ENCODE measurements around the gene MICAL3. TPM values are rescaled to one million over a fixed set of nuclear protein-coding genes. Genes with fewer than 3 reads are reported as not detected.

The MICAL3 gene
- total RNA-seq, 1 experiment from 2014 or later, result 23.7 TPM

- H3K9me3 ChIP-seq (ENCODE audit: low read length), result no peaks in the 10 kb centered on the region
- no peaks in the 10 kb centered on the region for H3K27me3 ChIP-seq (ENCODE audit: low read length)
- no peaks in the 10 kb centered on the region for H4K20me1 ChIP-seq (ENCODE audit: low read length)
- H3K4me3 ChIP-seq (ENCODE audit: low read length), result no peak overlapping the region
- ChIA-PET POLR2A (ENCODE audit: unreplicated experiment) (no interaction called here), CTCF (interaction anchor here (1.0 kb wide), 1 partner anchor 222 kb away, joined by 4 read pairs; no protein-coding TSS in a partner anchor)
- TF ChIP-seq EZH2 (IDR thresholded peaks at IDR 0.05; ENCODE audit: low read length, unreplicated experiment) (no peak), CTCF (conservative IDR thresholded peaks at IDR 0.05; ENCODE audit: low read depth, low read length) (no peak), EZH2phosphoT487 (IDR thresholded peaks at IDR 0.05; ENCODE audit: borderline replicate concordance, low read length) (no peak)
- H3K9me2 ChIP-seq (replicated peaks; ENCODE audit: low read length), result no peaks in the 10 kb centered on the region
- H2AFZ ChIP-seq (ENCODE audit: low read length), result no peak overlapping the region
- peaks cover 10% of the 10 kb centered on the region for H3K4me1 ChIP-seq (ENCODE audit: insufficient read depth, low read length)
- no peaks in the 10 kb centered on the region for H3F3A ChIP-seq (ENCODE audit: low read length, unreplicated experiment)
- H3K4me2 ChIP-seq (ENCODE audit: low read length), result no peak overlapping the region
- DNase-seq (no peak), ATAC-seq (no peak)
- intact Hi-C loops (cut with micrococcal nuclease), result no loop called here
- H3K9ac ChIP-seq (ENCODE audit: low read length), result no peak overlapping the region
- no TSS peak for BruUV-seq (replicated peaks)
- no peaks in the 10 kb centered on the region for H3K36me3 ChIP-seq (ENCODE audit: low read depth, low read length)
- no peak overlapping the region for H3K27ac ChIP-seq (ENCODE audit: low read length)
- no peaks in the 10 kb centered on the region for H3K79me2 ChIP-seq (ENCODE audit: low read length)
These were observed 244.1 kb downstream of the MICAL3 start for GRCh38 chr22:17780116-17780740.

GRCh38 chr22:17779286-17780115 is 244.9 kb downstream of the MICAL3 start:
- POLR2A ChIA-PET (ENCODE audit: unreplicated experiment), result no interaction called here
- ATAC-seq, result no peak
- BruUV-seq (replicated peaks), result no TSS peak

More at GRCh38 chr22:17779286-17780115, 244.9 kb downstream of the MICAL3 start:
- CTCF ChIA-PET, result interaction anchor here (1.0 kb wide), 1 partner anchor 221 kb away, joined by 4 read pairs; no protein-coding TSS in a partner anchor
- H2AFZ ChIP-seq (ENCODE audit: low read length), result no peak overlapping the region
- H3K27ac ChIP-seq (ENCODE audit: low read length), result no peak overlapping the region
- no peak overlapping the region for H3K4me3 ChIP-seq (ENCODE audit: low read length)
- H3K79me2 ChIP-seq (ENCODE audit: low read length), result no peaks in the 10 kb centered on the region
- no peaks in the 10 kb centered on the region for H3K36me3 ChIP-seq (ENCODE audit: low read depth, low read length)
- no peaks in the 10 kb centered on the region for H4K20me1 ChIP-seq (ENCODE audit: low read length)
- no peak overlapping the region for H3K9ac ChIP-seq (ENCODE audit: low read length)
- no peak for DNase-seq
- H3F3A ChIP-seq (ENCODE audit: low read length, unreplicated experiment), result no peaks in the 10 kb centered on the region
- no peaks in the 10 kb centered on the region for H3K9me2 ChIP-seq (replicated peaks; ENCODE audit: low read length)
- no peak overlapping the region for H3K4me2 ChIP-seq (ENCODE audit: low read length)
- H3K4me1 ChIP-seq (ENCODE audit: insufficient read depth, low read length), result peaks cover 10% of the 10 kb centered on the region
- H3K9me3 ChIP-seq (ENCODE audit: low read length), result no peaks in the 10 kb centered on the region
- no peaks in the 10 kb centered on the region for H3K27me3 ChIP-seq (ENCODE audit: low read length)
- TF ChIP-seq CTCF (conservative IDR thresholded peaks at IDR 0.05; ENCODE audit: low read depth, low read length) (no peak), EZH2phosphoT487 (IDR thresholded peaks at IDR 0.05; ENCODE audit: borderline replicate concordance, low read length) (no peak), EZH2 (IDR thresholded peaks at IDR 0.05; ENCODE audit: low read length, unreplicated experiment) (no peak)
- intact Hi-C loops (cut with micrococcal nuclease), result no loop called here
